Measurements from ENCODE around the gene BRD7.

BRD7 gene

DNA sequence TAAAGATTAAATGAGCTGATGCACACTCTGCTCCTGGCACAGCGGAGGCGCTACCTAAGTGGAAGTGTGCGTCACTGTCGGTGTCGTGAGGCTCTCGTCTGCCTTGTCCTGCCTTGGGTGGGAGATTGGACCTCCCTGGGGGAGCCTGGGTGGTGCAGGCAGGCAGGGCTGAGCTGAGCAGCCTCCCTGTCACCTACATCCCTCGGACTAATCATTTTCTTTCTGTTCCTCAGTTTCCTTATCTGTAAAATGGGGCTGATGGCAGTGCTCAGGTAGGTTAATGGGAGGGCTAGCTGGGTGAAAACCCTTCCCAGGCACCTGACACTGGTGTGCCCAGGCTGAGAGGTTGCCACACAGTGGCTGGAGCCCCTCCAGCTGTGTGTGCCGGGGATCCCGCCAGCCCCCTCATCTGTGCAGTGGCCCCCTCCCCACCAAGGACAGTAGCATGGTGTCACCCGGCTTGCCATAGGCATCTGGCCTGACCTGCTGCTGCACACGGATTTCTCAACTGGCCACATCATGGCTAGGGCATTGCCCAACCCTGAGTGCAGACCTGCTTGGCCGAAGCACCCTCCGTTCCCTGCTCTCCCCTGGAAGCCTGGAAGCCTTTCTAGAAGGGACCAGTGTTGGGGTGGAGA is 98.2 kb downstream of the BRD7 start:
- no peak overlapping the region for H3K4me3 ChIP-seq (ENCODE audit: low read length in 2 of 2)
- H2AK5ac ChIP-seq (ENCODE audit: low read depth, low read length) = peak overlapping the region; percentile 50
- peak overlapping the region; percentile 22 for H3K14ac ChIP-seq (ENCODE audit: low read length)
- no CpG with 5 or more reads among the region's 13 CpGs for WGBS, 2 donors (ENCODE audit: extremely low coverage in 2 of 2, insufficient read length in 2 of 2, insufficient replicate concordance in 1 of 2)
- H3K79me1 ChIP-seq (ENCODE audit: low read depth, low read length) = no peaks in the 10 kb centered on the region
- H3K23ac ChIP-seq (ENCODE audit: low read depth, low read length, poor library complexity) = peak overlapping the region; percentile 66
- no peak for DNase-seq (ENCODE audit: low spot score)
- peak overlapping the region; percentile 41 for H3K18ac ChIP-seq (ENCODE audit: low read length)
- peaks cover 4 to 5% of the 10 kb centered on the region in 2 donors for H3K4me1 ChIP-seq (ENCODE audit: control insufficient read depth in 2 of 2, insufficient read depth in 1 of 2, low read depth in 1 of 2, low read length in 2 of 2)
- H2BK120ac ChIP-seq (ENCODE audit: low read depth, low read length) = no peak overlapping the region
- no peak overlapping the region for H3K4ac ChIP-seq (ENCODE audit: low read length)
- H4K8ac ChIP-seq (ENCODE audit: low read depth, low read length) = no peak overlapping the region
- H2BK5ac ChIP-seq (ENCODE audit: low read length) = no peak overlapping the region
- H3K9ac ChIP-seq (ENCODE audit: low read depth, low read length, poor library complexity) = no peak overlapping the region
- no peak overlapping the region for H2BK15ac ChIP-seq (ENCODE audit: low read length)
- H3K27ac ChIP-seq (replicated peaks; ENCODE audit: low read length) = no peak overlapping the region
- H2BK12ac ChIP-seq (ENCODE audit: low read length) = no peak overlapping the region
- no peaks in the 10 kb centered on the region for H3K9me3 ChIP-seq (replicated peaks in 1 of 2; ENCODE audit: control insufficient read depth in 2 of 2, insufficient read depth in 1 of 2, low read depth in 1 of 2, low read length in 2 of 2)
- H4K91ac ChIP-seq (ENCODE audit: low read depth, low read length, poor library complexity) = no peak overlapping the region
- H3K36me3 ChIP-seq (replicated peaks in 1 of 2; ENCODE audit: control insufficient read depth in 2 of 2, insufficient read depth in 2 of 2, low read length in 2 of 2) = no peaks in the 10 kb centered on the region
- H2AFZ ChIP-seq (ENCODE audit: low read length) = no peak overlapping the region
- no peak overlapping the region for H3K4me2 ChIP-seq (ENCODE audit: insufficient read depth, low read length, poor library complexity, severe bottlenecking)
- H3K27me3 ChIP-seq (ENCODE audit: control insufficient read depth in 3 of 3, insufficient read depth in 3 of 3, low read depth in 1 of 3, low read length in 3 of 3) = no peaks in the 10 kb centered on the region

DNA sequence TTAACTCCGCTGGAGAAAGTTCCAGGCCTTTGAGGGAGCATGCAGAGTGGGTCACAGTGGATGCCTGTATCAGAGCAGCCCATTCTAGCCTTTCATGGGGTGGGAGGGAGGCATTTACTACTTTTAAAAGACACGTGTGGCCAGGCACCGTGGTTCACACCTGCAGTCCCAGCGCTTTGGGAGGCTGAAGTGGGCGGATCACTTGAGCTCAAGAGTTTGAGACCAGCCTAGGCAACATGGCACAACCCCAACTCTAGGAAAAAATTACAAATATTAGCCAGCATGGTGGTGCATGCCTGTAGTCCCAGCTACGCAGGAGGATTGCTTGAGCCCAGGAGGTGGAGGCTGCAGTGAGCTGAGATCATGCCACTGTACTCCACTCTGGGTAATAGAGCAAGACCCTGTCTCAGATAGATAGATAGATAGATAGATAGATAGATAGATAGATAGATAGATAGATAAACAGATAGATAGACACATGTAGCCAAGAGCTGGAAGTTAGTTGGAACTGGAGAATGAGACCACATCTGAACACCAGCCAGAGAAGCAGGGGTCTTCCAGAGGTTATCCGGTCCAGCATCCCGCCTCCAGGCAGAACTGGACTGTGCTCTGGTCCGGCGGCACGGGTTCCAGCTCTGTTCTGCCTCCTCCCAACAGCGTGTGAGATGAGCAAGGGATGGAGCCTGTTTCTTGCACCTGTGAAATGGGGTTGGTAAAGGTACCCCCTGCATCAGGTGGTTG is 98.8 kb downstream of the BRD7 start:
- H3K9me3 ChIP-seq (replicated peaks in 1 of 2; ENCODE audit: control insufficient read depth in 2 of 2, insufficient read depth in 1 of 2, low read depth in 1 of 2, low read length in 2 of 2) = no peaks in the 10 kb centered on the region
- H3K4me2 ChIP-seq (ENCODE audit: insufficient read depth, low read length, poor library complexity, severe bottlenecking) = no peak overlapping the region
- no peak overlapping the region for H2BK5ac ChIP-seq (ENCODE audit: low read length)
- H2AFZ ChIP-seq (ENCODE audit: low read length) = no peak overlapping the region
- H2BK120ac ChIP-seq (ENCODE audit: low read depth, low read length) = no peak overlapping the region
- no peaks in the 10 kb centered on the region for H3K36me3 ChIP-seq (replicated peaks in 1 of 2; ENCODE audit: control insufficient read depth in 2 of 2, insufficient read depth in 2 of 2, low read length in 2 of 2)
- no peaks in the 10 kb centered on the region for H3K27me3 ChIP-seq (ENCODE audit: control insufficient read depth in 3 of 3, insufficient read depth in 3 of 3, low read depth in 1 of 3, low read length in 3 of 3)
- DNase-seq (ENCODE audit: low spot score) = no peak
- no peak overlapping the region for H3K4me3 ChIP-seq (ENCODE audit: low read length in 2 of 2)
- H4K91ac ChIP-seq (ENCODE audit: low read depth, low read length, poor library complexity) = no peak overlapping the region
- no peak overlapping the region for H3K27ac ChIP-seq (replicated peaks; ENCODE audit: low read length)
- H3K23ac ChIP-seq (ENCODE audit: low read depth, low read length, poor library complexity) = peak overlapping the region; percentile 66
- no peak overlapping the region for H3K9ac ChIP-seq (ENCODE audit: low read depth, low read length, poor library complexity)
- H3K18ac ChIP-seq (ENCODE audit: low read length) = peak overlapping the region; percentile 41
- no peak overlapping the region for H2BK15ac ChIP-seq (ENCODE audit: low read length)
- no CpG with 5 or more reads among the region's 12 CpGs for WGBS, 2 donors (ENCODE audit: extremely low coverage in 2 of 2, insufficient read length in 2 of 2, insufficient replicate concordance in 1 of 2)
- H3K4me1 ChIP-seq (ENCODE audit: control insufficient read depth in 2 of 2, insufficient read depth in 1 of 2, low read depth in 1 of 2, low read length in 2 of 2) = peaks cover 4 to 5% of the 10 kb centered on the region in 2 donors
- H3K79me1 ChIP-seq (ENCODE audit: low read depth, low read length) = no peaks in the 10 kb centered on the region
- H2BK12ac ChIP-seq (ENCODE audit: low read length) = no peak overlapping the region
- peak overlapping the region; percentile 47 for H3K14ac ChIP-seq (ENCODE audit: low read length)
- peak overlapping the region; percentile 50 for H2AK5ac ChIP-seq (ENCODE audit: low read depth, low read length)
- H3K4ac ChIP-seq (ENCODE audit: low read length) = no peak overlapping the region
- H4K8ac ChIP-seq (ENCODE audit: low read depth, low read length) = no peak overlapping the region

- no peaks in the 10 kb centered on the region for H3K9me3 ChIP-seq (replicated peaks in 1 of 2; ENCODE audit: control insufficient read depth in 2 of 2, insufficient read depth in 1 of 2, low read depth in 1 of 2, low read length in 2 of 2)
- H2BK120ac ChIP-seq (ENCODE audit: low read depth, low read length) = no peak overlapping the region
- peak overlapping the region; percentile 36 for H2AK5ac ChIP-seq (ENCODE audit: low read depth, low read length)
- H2BK15ac ChIP-seq (ENCODE audit: low read length) = peak overlapping the region; percentile 49
- H3K79me1 ChIP-seq (ENCODE audit: low read depth, low read length) = no peaks in the 10 kb centered on the region
- WGBS, 2 donors (ENCODE audit: extremely low coverage in 2 of 2, insufficient read length in 2 of 2, insufficient replicate concordance in 1 of 2) = no CpG with 5 or more reads among the region's 13 CpGs
- no peaks in the 10 kb centered on the region for H3K27me3 ChIP-seq (ENCODE audit: control insufficient read depth in 3 of 3, insufficient read depth in 3 of 3, low read depth in 1 of 3, low read length in 3 of 3)
- no peak overlapping the region for H2BK12ac ChIP-seq (ENCODE audit: low read length)
- H3K4me1 ChIP-seq (ENCODE audit: control insufficient read depth in 2 of 2, insufficient read depth in 1 of 2, low read depth in 1 of 2, low read length in 2 of 2) = peaks cover 4 to 5% of the 10 kb centered on the region in 2 donors
- peak overlapping the region; percentile 47 for H3K14ac ChIP-seq (ENCODE audit: low read length)
- H3K9ac ChIP-seq (ENCODE audit: low read depth, low read length, poor library complexity) = peak overlapping the region; percentile 30
- no peaks in the 10 kb centered on the region for H3K36me3 ChIP-seq (replicated peaks in 1 of 2; ENCODE audit: control insufficient read depth in 2 of 2, insufficient read depth in 2 of 2, low read length in 2 of 2)
- no peak overlapping the region for H3K4me2 ChIP-seq (ENCODE audit: insufficient read depth, low read length, poor library complexity, severe bottlenecking)
- peak overlapping the region; percentile 24 for H3K18ac ChIP-seq (ENCODE audit: low read length)
- no peak overlapping the region for H3K23ac ChIP-seq (ENCODE audit: low read depth, low read length, poor library complexity)
- H4K91ac ChIP-seq (ENCODE audit: low read depth, low read length, poor library complexity) = no peak overlapping the region
- no peak overlapping the region for H2AFZ ChIP-seq (ENCODE audit: low read length)
- no peak overlapping the region for H3K4ac ChIP-seq (ENCODE audit: low read length)
- no peak overlapping the region for H3K4me3 ChIP-seq (ENCODE audit: low read length in 2 of 2)
- no peak overlapping the region for H4K8ac ChIP-seq (ENCODE audit: low read depth, low read length)
- no peak for DNase-seq (ENCODE audit: low spot score)
- H3K27ac ChIP-seq (replicated peaks; ENCODE audit: low read length) = no peak overlapping the region
- no peak overlapping the region for H2BK5ac ChIP-seq (ENCODE audit: low read length)
These were observed 99.6 kb downstream of the BRD7 start for GRCh38 chr16:50269061-50269705.

GRCh38 chr16:50268352-50268751 is 100.4 kb downstream of the BRD7 start:
- Histone ChIP-seq H4K91ac (ENCODE audit: low read depth, low read length, poor library complexity) (no peak overlapping the region), H2BK12ac (ENCODE audit: low read length) (no peak overlapping the region), H3K4me2 (ENCODE audit: insufficient read depth, low read length, poor library complexity, severe bottlenecking) (no peak overlapping the region), H3K9ac (ENCODE audit: low read depth, low read length, poor library complexity) (no peak overlapping the region), H2BK15ac (ENCODE audit: low read length) (no peak overlapping the region), H3K18ac (ENCODE audit: low read length) (no peak overlapping the region), H3K4me3 (ENCODE audit: low read length in 2 of 2) (no peak overlapping the region), H2BK5ac (ENCODE audit: low read length) (no peak overlapping the region), H3K27ac (replicated peaks; ENCODE audit: low read length) (no peak overlapping the region), H2BK120ac (ENCODE audit: low read depth, low read length) (no peak overlapping the region), H3K14ac (ENCODE audit: low read length) (no peak overlapping the region), H2AK5ac (ENCODE audit: low read depth, low read length) (no peak overlapping the region), H3K4me1 (ENCODE audit: control insufficient read depth in 2 of 2, insufficient read depth in 1 of 2, low read depth in 1 of 2, low read length in 2 of 2) (peaks cover 4 to 5% of the 10 kb centered on the region in 2 donors), H3K79me1 (ENCODE audit: low read depth, low read length) (no peaks in the 10 kb centered on the region), H3K23ac (ENCODE audit: low read depth, low read length, poor library complexity) (no peak overlapping the region), H3K27me3 (ENCODE audit: control insufficient read depth in 3 of 3, insufficient read depth in 3 of 3, low read depth in 1 of 3, low read length in 3 of 3) (no peaks in the 10 kb centered on the region), H2AFZ (ENCODE audit: low read length) (no peak overlapping the region), H3K9me3 (replicated peaks in 1 of 2; ENCODE audit: control insufficient read depth in 2 of 2, insufficient read depth in 1 of 2, low read depth in 1 of 2, low read length in 2 of 2) (no peaks in the 10 kb centered on the region), H3K36me3 (replicated peaks in 1 of 2; ENCODE audit: control insufficient read depth in 2 of 2, insufficient read depth in 2 of 2, low read length in 2 of 2) (no peaks in the 10 kb centered on the region), H4K8ac (ENCODE audit: low read depth, low read length) (no peak overlapping the region), H3K4ac (ENCODE audit: low read length) (no peak overlapping the region)
- no peak for DNase-seq (ENCODE audit: low spot score)
- WGBS, 2 donors (ENCODE audit: extremely low coverage in 2 of 2, insufficient read length in 2 of 2, insufficient replicate concordance in 1 of 2) = no CpG with 5 or more reads among the region's 5 CpGs
